ENCODE data around the gene PSEN2. TPM values are rescaled to one million over a fixed set of nuclear protein-coding genes. Genes with fewer than 3 reads are reported as not detected.

The PSEN2 gene
- total and polyA plus RNA-seq, 9 of the 15 experiments (the other 6 are each of a cell fraction or from before 2014, with no cell fraction given), result 2.3 to 21.5 (median 13.7) TPM

DNA sequence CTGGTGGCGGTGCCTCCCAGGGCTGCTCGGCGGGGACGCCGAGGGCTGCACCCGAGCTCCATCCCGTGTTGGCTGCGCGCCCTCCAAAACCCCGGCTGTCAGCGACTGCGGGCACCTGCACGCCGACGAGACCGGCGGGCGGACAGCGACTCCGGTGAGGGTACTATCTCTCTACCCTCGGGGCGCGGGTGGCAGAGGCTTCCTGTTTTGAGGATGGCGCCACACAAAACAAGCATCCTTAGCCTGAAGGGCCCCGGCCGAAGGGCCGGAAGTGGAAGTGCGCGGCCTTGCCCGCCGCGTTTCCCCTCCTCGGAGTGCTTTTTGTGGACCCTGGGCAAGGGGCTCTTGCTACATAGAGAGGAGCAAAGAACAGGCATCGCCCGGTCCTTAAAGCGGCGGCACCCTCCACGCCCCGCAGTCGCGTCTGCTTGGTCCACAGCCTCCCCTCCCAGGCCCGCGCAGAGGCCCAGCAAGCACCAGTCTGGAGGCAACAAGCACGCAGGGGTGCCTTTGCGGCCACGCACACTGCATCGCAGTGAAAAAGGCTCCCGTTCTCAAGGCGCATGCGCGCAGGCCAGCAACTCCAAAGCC, 69.1 kb downstream of the PSEN2 start (continued):
- TF ChIP-seq BRD9 (IDR thresholded peaks at IDR 0.05; ENCODE audit: low read depth, partially characterized antibody), result peak; percentile 30
- no peak for TF ChIP-seq CBX5 (IDR thresholded peaks at IDR 0.05; ENCODE audit: borderline replicate concordance, low read depth)
- no peak for TF ChIP-seq ZNF184 (CRISPR knock-in tag; IDR thresholded peaks at IDR 0.05)
- no peak for TF ChIP-seq TFE3 (CRISPR knock-in tag; IDR thresholded peaks at IDR 0.05)
- TF ChIP-seq PHB2 (IDR thresholded peaks at IDR 0.05; ENCODE audit: low read depth), result no peak
- TF ChIP-seq SAP30 (IDR thresholded peaks at IDR 0.05; ENCODE audit: borderline replicate concordance, insufficient read depth, low read depth, low read length, poor library complexity, severe bottlenecking), result no peak
- TF ChIP-seq IFI16 (CRISPR knock-in tag; IDR thresholded peaks at IDR 0.05), result no peak
- TF ChIP-seq GABPB1 (CRISPR knock-in tag; IDR thresholded peaks at IDR 0.05), result peak; percentile 86
- peak in 1 of 2 experiments; percentile 73; a peak in 1 of 3 replicates for TF ChIP-seq CBX3 (IDR thresholded peaks at IDR 0.05; ENCODE audit: borderline replicate concordance in 1 of 2, low read length in 2 of 2)
- 0 out of 2 replicates have a peak, but pooled peaks have one; percentile 3 for TF ChIP-seq BCOR (IDR thresholded peaks at IDR 0.05)
- TF ChIP-seq SAFB (IDR thresholded peaks at IDR 0.05; ENCODE audit: borderline replicate concordance, low read depth, low read length), result peak; percentile 51; the same call in 1 of the 2 replicates
- TF ChIP-seq MAZ (CRISPR knock-in tag; conservative IDR thresholded peaks at IDR 0.05 in 1 of 2, IDR thresholded peaks at IDR 0.05 in 1 of 2), result peak; percentile 32 to 82; a peak in 2 of 4 replicates
- TF ChIP-seq BCLAF1 (IDR thresholded peaks at IDR 0.05; ENCODE audit: borderline replicate concordance in 1 of 2, control insufficient read depth in 1 of 2, low read depth in 2 of 2, low read length in 1 of 2), result no peak
- TF ChIP-seq BRD4 (IDR thresholded peaks at IDR 0.05), result peak; percentile 55
- no peak for TF ChIP-seq FOS (IDR thresholded peaks at IDR 0.05; ENCODE audit: extremely low read depth, insufficient read length)
- TF ChIP-seq FOXK1 (CRISPR knock-in tag; IDR thresholded peaks at IDR 0.05; ENCODE audit: borderline replicate concordance), result peak; percentile 98
- no peak for TF ChIP-seq ZNF395 (CRISPR knock-in tag; IDR thresholded peaks at IDR 0.05)
- peak in 1 of 2 experiments; percentile 5; a peak in 1 of 4 replicates for TF ChIP-seq SRF (CRISPR knock-in tag; IDR thresholded peaks at IDR 0.05)
- TF ChIP-seq PURB (CRISPR knock-in tag; IDR thresholded peaks at IDR 0.05; ENCODE audit: low read depth), result no peak
- TF ChIP-seq SP2 (IDR thresholded peaks at IDR 0.05; ENCODE audit: extremely low read depth, low read depth, low read length, poor library complexity, severe bottlenecking), result no peak
- TF ChIP-seq FOSL1 (tag; conservative IDR thresholded peaks at IDR 0.05), result peak; percentile 7; the same call in 1 of the 2 replicates
- no peak for TF ChIP-seq ZNF133 (CRISPR knock-in tag; IDR thresholded peaks at IDR 0.05)
